HG03064 (cell line): ENCODE data around the gene CYS1.
"Not testable (repeated sequence)": the region's sequence is repeated elsewhere in the genome, so short reads cannot be mapped to it uniquely, and the experiment has no call there.

ENCODE experiments used
- ATAC-seq: cut with Tn5 transposase; IDR thresholded peaks from one replicate; pipeline ENCODE4 v1.9.1; 2021; ENCODE audit warnings: low read depth; ENCODE audit not compliant: unreplicated experiment

CYS1 gene

DNA sequence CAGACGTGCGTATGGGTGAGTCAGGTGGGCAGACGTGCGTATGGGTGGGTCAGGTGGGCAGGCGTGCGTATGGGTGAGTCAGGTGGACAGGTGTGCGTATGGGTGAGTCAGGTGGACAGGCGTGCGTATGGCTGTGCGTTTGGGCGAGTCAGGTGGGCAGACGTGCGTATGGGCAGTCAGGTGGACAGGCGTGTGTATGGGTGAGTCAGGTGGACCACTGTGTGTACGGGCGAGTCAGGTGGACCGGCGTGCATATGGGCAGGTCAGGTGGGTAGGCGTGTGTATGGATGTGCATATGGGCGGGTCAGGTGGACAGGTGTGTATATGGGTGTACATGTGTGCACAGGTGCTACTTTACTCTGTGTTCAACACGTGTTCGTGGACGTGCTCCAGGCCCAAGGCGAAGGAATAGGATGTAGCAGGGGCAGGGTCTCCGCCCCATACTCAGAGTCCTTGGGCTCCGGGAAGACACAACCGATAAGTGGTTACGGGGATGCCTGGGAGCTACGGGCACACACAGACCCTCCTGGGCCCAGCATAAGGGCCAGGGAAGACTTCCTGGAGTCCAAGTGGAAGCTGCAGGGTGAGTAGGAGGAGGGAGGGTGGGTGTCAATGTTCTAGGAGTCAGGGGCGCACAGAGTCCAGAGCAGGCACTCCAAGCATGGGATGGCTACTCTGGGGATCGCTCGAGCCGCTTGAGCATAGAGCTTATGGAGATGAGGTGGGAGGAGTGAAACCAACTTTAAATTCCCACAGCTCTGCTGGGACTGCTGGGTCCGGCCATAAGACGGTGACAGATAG lies 64.0 kb downstream of the CYS1 start:
- ATAC-seq = no peak

DNA sequence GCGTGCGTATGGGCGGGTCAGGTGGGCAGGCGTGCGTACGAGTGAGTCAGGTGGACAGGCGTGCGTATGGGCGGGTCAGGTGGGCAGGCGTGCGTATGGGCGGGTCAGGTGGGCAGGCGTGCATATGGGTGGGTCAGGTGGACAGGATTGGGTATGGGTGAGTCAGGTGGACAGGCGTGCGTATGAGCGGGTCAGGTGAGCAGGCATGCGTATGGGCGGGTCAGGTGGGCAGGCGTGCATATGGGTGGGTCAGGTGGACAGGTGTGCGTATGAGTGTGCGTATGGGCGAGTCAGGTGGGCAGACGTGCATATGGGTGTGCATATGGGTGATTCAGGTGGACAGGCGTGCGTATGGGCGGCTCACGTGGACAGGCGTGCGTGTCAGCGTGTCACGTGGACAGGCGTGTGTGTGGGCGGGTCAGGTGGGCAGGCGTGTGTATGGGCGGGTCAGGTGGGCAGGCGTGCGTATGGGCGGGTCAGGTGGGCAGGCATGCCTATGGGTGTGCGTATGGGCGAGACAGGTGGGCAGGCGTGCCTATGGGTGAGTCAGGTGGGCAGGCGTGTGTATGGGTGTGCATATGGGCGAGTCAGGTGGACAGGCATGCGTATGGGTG lies 64.7 kb downstream of the CYS1 start:
- not testable (repeated sequence) for ATAC-seq

DNA sequence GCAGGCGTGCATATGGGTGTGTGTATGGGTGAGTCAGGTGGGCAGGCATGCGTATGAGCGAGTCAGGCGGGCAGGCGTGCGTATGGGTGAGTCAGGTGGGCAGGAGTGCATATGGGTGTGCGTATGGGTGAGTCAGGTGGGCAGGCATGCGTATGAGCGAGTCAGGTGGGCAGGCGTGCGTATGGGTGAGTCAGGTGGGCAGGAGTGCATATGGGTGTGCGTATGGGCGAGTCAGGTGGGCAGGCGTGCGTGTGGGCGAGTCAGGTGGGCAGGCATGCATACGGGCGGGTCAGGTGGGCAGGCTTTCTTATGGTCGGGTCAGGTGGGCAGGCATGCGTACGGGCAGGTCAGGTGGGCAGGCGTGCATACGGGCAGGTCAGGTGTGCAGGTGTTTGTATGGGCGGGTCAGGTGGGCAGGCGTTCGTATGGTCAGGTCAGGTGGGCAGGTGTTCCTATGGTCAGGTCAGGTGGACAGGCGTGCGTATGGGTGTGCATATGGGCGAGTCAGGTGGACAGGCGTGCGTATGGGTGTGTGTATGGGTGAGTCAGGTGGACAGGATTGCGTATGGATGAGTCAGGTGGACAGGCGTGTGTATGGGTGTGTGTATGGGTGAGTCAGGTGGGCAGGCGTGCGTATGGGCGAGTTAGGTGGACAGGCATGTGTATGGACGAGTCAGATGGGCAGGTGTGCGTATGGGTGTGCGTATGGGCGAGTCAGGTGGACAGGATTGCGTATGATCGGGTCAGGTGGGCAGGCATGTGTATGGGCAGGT lies 65.6 kb downstream of the CYS1 start:
- ATAC-seq = no peak

DNA sequence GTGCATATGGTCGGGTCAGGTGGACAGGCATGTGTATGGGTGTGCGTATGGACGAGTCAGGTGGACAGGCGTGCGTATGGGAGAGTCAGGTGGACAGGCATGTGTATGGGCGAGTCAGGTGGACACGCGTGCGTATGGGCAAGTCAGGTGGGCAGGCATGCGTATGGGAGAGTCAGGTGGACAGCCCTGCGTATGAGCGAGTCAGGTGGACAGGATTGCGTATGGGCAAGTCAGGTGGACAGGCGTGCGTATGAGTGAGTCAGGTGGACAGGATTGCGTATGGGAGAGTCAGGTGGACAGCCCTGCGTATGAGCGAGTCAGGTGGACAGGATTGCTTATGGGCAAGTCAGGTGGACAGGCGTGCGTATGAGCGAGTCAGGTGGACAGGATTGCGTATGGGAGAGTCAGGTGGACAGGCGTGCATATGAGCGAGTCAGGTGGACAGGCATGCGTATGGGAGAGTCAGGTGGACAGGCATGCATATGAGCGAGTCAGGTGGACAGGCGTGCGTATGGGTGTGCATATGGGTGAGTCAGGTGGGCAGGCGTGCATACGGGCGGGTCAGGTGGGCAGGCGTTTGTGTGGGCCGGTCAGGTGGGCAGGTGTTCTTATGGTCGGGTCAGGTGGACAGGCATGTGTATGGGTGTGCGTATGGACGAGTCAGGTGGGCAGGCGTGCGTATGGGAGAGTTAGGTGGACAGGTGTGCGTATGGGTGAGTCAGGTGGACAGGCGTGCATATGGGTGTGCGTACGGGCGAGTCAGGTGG lies 66.4 kb downstream of the CYS1 start:
- not testable (repeated sequence) for ATAC-seq

DNA sequence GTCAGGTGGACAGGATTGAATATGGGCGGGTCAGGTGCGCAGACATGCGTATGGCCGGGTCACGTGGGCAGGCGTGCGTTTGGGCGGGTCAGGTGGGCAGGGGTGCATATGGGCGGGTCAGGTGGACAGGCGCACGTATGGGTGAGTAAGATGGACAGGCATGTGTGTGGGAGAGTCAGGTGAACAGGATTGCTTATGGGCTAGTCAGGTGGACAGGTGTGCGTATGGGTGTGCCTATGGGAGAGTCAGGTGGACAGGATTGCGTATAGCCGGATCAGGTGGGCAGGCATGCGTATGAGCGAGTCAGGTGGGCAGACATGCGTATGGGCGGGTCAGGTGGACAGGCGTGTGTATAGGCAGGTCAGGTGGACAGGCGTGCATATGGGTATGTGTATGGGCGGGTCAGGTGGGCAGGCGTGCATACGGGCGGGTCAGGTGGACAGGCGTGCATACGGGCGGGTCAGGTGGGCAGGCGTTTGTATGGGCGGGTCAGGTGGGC lies 67.2 kb downstream of the CYS1 start:
- no peak for ATAC-seq

DNA sequence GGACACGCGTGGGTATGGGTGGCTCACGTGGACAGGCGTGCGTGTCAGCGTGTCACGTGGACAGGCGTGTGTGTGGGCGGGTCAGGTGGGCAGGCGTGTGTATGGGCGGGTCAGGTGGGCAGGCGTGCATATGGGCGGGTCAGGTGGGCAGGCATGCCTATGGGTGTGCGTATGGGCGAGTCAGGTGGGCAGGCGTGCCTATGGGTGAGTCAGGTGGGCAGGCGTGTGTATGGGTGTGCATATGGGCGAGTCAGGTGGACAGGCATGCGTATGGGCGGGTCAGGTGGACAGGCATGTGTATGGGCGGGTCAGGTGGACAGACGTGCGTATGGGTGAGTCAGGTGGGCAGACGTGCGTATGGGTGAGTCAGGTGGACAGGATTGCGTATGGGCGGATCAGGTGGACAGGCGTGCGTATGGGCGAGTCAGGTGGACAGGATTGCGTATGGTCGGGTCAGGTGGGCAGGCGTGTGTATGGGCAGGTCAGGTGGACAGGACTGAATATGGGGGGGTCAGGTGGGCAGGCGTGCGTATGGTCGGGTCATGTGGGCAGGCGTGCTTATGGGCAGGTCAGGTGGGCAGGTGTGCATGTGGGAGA lies 67.7 kb downstream of the CYS1 start:
- not testable (repeated sequence) for ATAC-seq

DNA sequence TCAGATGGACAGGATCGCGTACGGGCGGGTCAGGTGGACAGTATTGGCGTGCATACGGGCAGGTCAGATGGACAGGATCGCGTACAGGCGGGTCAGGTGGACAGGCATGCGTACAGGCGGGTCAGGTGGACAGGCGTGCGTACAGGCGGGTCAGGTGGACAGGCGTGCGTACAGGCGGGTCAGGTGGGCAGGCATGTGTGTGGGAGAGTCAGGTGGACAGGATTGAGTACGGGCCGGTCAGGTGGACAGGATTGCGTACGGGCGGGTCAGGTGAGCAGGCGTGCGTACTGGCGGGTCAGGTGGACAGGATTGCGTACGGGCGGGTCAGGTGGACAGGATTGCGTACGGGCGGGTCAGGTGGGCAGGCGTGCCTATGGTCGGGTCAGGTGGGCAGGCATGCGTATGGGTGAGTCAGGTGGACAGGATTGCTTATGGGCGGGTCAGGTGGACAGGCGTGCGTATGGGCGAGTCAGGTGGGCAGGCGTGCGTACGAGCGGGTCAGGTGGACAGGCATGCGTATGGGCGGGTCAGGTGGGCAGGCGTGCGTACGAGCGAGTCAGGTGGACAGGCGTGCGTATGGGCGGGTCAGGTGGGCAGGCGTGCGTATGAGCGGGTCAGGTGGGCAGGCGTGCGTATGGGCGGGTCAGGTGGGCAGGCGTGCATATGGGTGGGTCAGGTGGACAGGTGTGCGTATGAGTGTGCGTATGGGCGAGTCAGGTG lies 68.4 kb downstream of the CYS1 start:
- not testable (repeated sequence) for ATAC-seq

DNA sequence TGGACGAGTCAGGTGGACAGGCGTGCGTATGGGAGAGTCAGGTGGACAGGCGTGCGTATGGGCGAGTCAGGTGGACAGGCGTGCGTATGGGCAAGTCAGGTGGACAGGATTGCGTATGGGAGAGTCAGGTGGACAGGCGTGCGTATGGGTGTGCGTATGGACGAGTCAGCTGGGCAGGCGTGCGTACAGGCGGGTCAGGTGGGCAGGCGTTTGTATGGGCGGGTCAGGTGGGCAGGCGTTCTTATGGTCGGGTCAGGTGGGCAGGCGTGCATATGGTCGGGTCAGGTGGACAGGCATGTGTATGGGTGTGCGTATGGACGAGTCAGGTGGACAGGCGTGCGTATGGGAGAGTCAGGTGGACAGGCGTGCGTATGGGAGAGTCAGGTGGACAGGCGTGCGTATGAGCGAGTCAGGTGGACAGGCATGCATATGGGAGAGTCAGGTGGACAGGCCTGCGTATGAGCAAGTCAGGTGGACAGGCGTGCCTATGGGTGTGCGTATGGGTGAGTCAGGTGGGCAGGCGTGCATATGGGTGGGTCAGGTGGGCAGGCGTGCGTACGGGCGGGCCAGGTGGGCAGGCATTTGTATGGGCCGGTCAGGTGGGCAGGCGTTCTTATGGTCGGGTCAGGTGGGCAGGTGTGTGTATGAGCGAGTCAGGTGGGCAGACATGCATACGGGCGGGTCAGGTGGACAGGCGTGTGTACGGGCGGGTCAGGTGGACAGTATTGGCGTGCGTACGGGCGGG lies 69.2 kb downstream of the CYS1 start:
- ATAC-seq = not testable (repeated sequence)

DNA sequence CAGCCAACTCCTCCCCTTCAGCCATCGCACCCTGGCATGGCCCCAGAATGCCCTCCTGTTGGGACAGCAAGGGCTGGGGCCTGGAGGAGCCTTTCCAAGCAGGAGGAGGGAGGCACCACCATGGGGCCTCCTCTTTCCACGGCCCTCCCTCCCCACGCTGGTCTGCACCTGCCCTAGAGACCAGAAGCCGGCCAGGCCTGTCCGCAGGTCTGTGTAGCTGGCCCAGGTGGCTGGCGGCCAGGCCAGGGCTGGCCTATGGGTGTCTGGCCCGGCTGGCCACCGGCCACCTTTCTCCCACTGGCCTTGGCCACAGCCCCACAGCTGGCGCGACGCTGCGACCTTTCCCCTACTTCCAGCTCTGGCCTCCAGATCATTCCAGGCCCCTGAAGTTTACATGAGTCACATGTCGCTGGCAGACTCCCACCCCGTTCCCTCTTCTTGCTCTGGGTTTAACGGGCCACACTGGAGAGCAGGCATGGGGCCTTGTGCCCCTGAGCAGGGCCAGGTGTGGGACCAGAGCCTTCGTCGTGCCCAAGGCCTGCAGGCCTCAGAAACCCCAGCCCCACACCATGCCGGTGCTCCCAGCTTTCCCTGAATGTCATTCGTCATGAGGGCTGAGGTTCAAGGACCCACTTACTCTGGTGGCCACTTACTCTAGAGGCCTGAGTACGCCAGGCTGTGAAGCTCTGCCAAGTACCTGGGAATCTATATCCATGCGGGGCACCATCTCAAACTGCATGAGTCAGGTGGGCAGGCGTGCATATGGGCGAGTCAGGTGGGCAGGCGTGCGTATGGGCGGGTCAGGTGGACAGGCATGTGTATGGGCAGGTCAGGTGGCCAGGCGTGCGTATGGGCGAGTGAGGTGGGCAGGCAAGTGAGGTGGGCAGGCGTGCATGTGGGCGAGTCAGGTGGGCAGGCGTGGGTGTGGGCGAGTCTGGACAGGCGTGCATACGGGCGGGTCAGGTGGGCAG lies 70.1 kb downstream of the CYS1 start:
- ATAC-seq = no peak

DNA sequence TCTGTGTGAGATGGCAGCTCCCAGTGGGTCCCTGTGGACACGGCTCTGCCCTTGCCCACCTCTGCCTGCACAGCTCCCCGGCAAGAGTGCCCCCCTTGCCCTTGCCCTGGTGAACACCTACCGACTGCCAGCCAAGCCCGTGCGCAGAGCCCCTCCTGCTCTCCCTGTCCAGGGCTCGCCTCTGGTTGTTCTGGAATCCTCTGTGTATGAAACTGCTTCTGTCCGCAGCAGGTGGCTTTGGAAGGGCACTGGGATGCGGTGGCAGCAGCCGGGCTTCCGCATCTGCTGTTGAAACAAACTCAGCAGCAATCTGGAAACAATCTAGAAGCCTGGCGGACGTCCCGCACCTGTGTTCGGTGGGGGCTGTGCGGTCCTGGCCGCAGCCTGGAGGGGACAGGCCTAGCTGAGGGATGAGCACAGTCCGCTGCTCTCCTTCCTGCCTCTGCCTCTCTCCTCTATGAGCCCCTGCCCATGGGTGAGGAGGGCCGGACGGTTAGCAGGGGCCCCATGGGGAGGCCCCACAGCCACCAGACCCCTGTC lies 70.9 kb downstream of the CYS1 start:
- ATAC-seq = no peak

DNA sequence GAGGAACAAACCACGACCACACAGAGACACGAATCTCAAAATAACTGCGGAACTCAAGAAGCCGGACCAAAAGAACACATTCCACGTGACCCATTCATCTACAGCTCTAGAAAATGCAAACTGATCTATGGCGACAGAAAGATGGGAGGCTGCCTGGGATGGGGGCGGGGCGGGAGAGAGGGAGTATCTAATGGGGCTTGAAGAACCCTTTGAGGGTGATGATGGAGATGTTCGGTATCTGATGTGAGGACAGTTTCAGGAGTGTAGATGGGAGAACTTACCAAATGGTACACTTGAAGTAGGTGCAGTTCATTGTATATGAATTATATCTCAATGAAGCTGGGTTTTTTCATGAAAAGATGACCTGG lies 71.4 kb downstream of the CYS1 start:
- ATAC-seq = no peak

DNA sequence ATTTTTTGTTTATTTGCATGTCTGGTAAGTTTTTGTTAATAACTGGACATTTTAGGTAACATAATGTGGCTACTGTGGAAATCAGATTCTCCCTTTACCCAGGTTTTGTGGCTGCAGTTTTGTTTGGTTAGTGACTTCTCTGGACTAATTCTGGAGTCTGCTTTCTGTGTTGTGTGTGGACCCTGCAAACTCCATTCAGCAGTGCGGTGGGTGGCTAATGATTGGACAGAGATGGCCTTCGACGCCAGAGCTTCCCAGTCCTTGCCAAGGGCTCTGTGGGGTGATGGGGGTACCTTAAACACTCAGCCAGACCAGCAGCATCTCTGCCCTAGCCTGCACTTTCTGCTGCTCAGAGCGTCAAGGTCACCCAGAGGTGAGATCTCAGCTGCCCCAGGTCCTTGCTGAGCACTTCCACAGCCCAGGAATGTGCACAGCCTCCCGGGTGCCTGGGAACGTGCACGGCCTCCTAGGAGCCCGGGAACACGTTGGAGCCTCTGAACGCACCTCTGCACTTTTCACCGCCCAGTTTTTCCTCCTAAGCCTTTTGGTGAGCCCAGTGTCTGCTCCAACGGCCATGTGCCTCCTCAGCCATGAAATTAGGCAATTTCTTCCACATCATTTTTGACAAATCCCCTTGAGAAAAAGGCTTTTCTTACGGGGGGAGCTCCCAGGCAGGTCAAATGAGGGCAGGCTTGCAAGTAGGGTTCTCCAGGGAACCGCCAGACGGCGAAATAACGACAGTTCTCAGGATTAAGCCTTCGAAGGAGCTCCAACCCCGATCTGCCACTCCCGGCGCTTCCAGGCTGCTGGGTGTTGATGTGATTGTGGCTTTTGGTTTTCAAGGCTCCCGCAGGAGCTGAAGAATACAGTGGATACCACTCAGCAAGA lies 72.0 kb downstream of the CYS1 start:
- no peak for ATAC-seq

DNA sequence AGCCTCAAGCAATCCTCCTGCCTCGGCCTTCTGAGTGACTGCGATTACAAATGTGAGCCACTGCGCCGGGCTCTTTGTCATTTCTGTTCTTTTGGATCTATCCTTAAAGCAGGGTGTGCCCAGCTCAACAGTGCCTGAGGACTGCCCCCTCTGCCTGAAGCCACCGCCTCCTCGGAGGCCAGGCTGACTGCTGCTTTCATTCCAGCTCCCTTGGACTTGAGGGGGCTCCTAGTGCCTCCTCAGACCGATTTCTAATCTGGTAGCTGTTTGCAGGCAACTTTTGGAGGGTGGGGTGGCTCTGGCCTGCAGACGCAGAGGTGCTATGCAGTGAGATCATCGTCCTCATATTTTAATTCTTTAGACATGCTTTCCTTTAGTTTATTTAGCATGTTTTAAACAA lies 72.8 kb downstream of the CYS1 start:
- ATAC-seq = no peak
